Measurements from ENCODE around the gene MCRIP2.

DNA sequence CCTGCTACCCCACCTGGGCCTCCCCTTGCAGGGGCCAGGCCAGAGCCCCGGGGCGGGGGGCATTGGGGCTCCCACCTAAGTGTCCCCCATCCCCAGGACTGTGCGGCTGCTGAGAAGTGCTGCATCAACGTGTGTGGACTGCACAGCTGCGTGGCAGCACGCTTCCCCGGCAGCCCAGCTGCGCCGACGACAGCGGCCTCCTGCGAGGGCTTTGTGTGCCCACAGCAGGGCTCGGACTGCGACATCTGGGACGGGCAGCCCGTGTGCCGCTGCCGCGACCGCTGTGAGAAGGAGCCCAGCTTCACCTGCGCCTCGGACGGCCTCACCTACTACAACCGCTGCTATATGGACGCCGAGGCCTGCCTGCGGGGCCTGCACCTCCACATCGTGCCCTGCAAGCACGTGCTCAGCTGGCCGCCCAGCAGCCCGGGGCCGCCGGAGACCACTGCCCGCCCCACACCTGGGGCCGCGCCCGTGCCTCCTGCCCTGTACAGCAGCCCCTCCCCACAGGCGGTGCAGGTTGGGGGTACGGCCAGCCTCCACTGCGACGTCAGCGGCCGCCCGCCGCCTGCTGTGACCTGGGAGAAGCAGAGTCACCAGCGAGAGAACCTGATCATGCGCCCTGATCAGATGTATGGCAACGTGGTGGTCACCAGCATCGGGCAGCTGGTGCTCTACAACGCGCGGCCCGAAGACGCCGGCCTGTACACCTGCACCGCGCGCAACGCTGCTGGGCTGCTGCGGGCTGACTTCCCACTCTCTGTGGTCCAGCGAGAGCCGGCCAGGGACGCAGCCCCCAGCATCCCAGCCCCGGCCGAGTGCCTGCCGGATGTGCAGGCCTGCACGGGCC, 8.9 kb upstream of the MCRIP2 start:
- TF ChIP-seq, protein P1, sequence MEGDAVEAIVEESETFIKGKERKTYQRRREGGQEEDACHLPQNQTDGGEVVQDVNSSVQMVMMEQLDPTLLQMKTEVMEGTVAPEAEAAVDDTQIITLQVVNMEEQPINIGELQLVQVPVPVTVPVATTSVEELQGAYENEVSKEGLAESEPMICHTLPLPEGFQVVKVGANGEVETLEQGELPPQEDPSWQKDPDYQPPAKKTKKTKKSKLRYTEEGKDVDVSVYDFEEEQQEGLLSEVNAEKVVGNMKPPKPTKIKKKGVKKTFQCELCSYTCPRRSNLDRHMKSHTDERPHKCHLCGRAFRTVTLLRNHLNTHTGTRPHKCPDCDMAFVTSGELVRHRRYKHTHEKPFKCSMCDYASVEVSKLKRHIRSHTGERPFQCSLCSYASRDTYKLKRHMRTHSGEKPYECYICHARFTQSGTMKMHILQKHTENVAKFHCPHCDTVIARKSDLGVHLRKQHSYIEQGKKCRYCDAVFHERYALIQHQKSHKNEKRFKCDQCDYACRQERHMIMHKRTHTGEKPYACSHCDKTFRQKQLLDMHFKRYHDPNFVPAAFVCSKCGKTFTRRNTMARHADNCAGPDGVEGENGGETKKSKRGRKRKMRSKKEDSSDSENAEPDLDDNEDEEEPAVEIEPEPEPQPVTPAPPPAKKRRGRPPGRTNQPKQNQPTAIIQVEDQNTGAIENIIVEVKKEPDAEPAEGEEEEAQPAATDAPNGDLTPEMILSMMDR (IDR thresholded peaks at IDR 0.05), result no peak
- no peak for TF ChIP-seq POLR2A (IDR thresholded peaks at IDR 0.05)
